ENCODE data around the gene VIPR2.
A peak's percentile ranks its signal among the peaks of the same experiment; 100 is the strongest.

VIPR2 gene

DNA sequence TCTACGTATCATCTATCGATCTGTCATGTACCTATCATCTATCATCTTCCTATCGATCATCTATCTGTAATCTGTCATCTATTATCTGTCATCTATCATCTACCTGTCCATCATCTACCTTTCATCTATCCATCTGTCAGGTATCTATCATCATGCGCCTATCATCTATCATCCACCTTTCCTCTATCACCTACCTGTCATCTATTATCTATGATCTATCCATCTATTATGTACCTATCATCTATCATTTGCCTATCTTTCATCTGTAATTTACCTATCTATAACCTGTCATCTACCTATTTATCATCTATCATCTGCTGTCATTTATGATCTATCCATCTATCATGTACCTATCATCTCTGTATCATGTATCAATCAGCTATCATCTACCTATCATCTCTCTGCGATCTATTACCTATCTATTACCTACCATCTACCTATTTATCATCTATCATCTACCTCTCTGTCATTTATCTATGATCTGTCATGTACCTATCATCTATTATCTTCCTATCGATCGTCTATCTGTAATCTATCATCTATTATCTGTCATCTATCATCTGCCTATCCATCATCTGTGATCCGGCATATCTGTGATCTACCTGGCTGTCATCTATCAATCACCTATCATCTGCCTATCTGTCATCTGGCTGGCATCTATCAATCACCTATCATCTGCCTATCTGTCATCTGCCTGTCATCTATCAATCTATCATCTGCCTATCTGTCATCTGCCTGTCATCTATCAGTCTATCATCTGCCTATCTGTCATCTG lies 1.6 kb upstream of the VIPR2 start:
- H3K9me3 ChIP-seq (ENCODE audit: control insufficient read depth, insufficient read depth, low read depth, low read length): no peaks in the 10 kb centered on the region
- H3K27me3 ChIP-seq (ENCODE audit: control insufficient read depth, insufficient read depth, low read length): peaks cover 69% of the 10 kb centered on the region
- H3K4me1 ChIP-seq (ENCODE audit: control insufficient read depth, insufficient read depth, low read length): peaks cover 19% of the 10 kb centered on the region
- H3K27ac ChIP-seq (ENCODE audit: low read depth, low read length): no peak overlapping the region
- no peak overlapping the region for H3K9ac ChIP-seq (ENCODE audit: low read length)
- H3K4me3 ChIP-seq (ENCODE audit: low read depth, low read length): no peak overlapping the region
- no peaks in the 10 kb centered on the region for H3K36me3 ChIP-seq (ENCODE audit: control insufficient read depth, insufficient read depth, low read length)

DNA sequence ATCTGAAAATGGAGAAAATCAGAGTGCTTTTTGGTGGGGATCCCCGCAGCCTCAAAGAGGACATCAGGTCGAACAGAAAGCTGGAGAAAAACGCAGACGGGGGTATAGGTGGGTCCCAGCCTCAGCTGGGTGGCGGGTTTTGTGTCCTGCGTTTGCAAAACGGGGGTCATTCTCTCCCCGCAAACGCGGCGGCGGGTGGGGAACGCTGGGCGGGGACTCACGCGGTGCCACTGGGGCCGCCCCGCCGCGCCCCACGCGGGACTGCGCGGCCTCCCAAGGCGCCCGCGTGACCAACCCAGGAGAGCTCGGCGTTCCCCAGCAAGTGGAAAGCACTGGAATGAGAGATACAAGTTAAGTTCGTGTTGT lies 806 bp upstream of the VIPR2 start:
- H3K36me3 ChIP-seq (ENCODE audit: control insufficient read depth, insufficient read depth, low read length): no peaks in the 10 kb centered on the region
- H3K4me1 ChIP-seq (ENCODE audit: control insufficient read depth, insufficient read depth, low read length): peaks cover 27% of the 10 kb centered on the region
- peaks cover 71% of the 10 kb centered on the region for H3K27me3 ChIP-seq (ENCODE audit: control insufficient read depth, insufficient read depth, low read length)
- no peaks in the 10 kb centered on the region for H3K9me3 ChIP-seq (ENCODE audit: control insufficient read depth, insufficient read depth, low read depth, low read length)
- no peak overlapping the region for H3K27ac ChIP-seq (ENCODE audit: low read depth, low read length)
- peak overlapping the region; percentile 51 for H3K4me3 ChIP-seq (ENCODE audit: low read depth, low read length)
- H3K9ac ChIP-seq (ENCODE audit: low read length): no peak overlapping the region

DNA sequence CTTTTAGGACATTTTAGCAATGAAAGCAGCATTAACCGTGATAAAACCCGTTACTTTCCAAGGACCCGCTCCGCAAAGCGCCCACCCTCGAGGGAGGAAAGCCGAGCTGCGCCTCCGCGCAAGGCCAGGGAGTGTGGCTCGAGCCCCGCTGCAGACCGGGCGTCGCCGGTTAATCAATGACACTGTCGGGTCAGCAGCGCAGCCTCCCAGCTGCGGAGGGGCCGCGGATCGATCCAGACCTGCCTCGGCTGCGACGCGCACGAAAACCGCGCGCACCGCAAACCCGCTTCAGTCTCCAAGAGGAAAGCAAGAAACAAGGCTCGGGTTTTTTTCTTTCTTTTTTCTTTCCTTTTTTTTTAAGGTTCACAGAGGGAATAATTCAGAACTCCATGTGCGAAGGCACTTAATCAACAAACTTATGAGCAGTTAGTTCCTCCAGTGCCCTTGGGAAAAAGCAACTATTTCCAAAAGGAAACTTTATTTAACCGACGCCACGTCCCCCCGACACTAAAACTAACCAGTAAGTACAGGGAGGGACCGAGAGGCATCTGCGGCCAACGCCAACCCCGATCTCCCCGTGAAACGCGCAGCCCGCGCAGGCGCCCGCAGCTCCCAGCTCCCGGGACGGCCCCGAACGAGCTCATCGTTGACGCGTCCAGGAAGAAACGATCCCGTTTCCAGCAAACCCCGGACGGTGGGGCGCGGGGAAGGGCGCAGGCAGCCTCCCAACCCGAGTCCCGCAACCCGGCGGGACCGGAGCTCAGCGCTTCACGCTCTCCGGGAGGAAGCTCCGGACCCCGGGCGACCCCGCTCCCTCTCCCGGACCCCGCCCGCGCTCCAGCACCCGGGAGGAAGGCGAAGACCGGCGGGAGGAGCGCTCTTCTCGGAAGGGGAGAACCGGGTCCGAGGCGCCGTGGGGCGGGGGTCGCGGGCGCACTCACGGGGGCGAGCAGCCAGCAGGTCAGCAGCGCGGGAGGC lies 598 bp downstream of the VIPR2 start:
- peak overlapping the region; percentile 73 for H3K4me3 ChIP-seq (ENCODE audit: low read depth, low read length)
- H3K4me1 ChIP-seq (ENCODE audit: control insufficient read depth, insufficient read depth, low read length): peaks cover 27% of the 10 kb centered on the region
- H3K36me3 ChIP-seq (ENCODE audit: control insufficient read depth, insufficient read depth, low read length): no peaks in the 10 kb centered on the region
- H3K27me3 ChIP-seq (ENCODE audit: control insufficient read depth, insufficient read depth, low read length): peaks cover 68% of the 10 kb centered on the region
- H3K27ac ChIP-seq (ENCODE audit: low read depth, low read length): no peak overlapping the region
- H3K9me3 ChIP-seq (ENCODE audit: control insufficient read depth, insufficient read depth, low read depth, low read length): no peaks in the 10 kb centered on the region; the same call in 1 of the 2 replicates
- H3K9ac ChIP-seq (ENCODE audit: low read length): no peak overlapping the region

DNA sequence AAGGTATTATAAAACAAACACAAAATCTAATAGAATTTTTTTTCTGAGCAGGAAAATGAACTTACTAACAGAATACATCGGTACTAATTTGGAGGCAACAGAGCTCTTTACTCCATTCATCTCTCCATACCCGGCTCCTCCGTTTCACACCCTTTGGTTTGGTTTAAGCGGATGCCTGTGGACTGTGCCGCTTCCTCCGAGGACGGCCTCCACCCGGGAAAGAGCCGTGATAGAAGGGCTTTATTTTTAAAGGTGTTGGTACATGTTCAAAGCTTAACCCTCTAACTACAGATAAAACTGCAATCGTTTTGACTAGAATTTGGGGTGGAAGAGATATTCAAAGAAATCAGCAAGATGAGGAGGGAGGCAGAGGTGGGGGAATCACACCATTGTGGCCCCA lies 1.9 kb downstream of the VIPR2 start:
- Histone ChIP-seq H3K9ac (ENCODE audit: low read length) (no peak overlapping the region), H3K36me3 (ENCODE audit: control insufficient read depth, insufficient read depth, low read length) (no peaks in the 10 kb centered on the region), H3K4me1 (ENCODE audit: control insufficient read depth, insufficient read depth, low read length) (peaks cover 27% of the 10 kb centered on the region), H3K27me3 (ENCODE audit: control insufficient read depth, insufficient read depth, low read length) (peaks cover 60% of the 10 kb centered on the region), H3K4me3 (ENCODE audit: low read depth, low read length) (no peak overlapping the region), H3K9me3 (ENCODE audit: control insufficient read depth, insufficient read depth, low read depth, low read length) (no peaks in the 10 kb centered on the region; the same call in 1 of the 2 replicates), H3K27ac (ENCODE audit: low read depth, low read length) (no peak overlapping the region)

DNA sequence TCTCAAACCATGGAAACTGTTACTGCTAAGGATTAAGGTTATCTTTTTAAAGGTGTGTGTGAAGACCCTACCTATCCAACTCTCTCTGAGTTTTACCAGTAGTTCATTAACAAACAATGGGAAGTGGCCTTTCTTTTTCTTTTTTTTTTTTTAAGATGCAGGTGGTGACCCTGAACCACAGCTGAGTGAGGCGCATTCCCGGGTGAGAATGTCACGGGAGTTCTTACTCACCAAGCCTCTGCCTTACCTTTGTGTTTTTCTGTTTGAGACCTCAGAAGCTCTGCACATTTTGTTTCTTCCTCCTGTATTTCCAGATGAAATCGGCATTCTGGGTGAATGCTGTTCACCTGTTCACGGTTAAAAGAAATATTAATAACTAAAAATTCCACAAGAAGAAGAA lies 2.5 kb downstream of the VIPR2 start:
- H3K36me3 ChIP-seq (ENCODE audit: control insufficient read depth, insufficient read depth, low read length): no peaks in the 10 kb centered on the region
- H3K27ac ChIP-seq (ENCODE audit: low read depth, low read length): no peak overlapping the region
- H3K9me3 ChIP-seq (ENCODE audit: control insufficient read depth, insufficient read depth, low read depth, low read length): no peaks in the 10 kb centered on the region; the same call in 1 of the 2 replicates
- no peak overlapping the region for H3K4me3 ChIP-seq (ENCODE audit: low read depth, low read length)
- no peak overlapping the region for H3K9ac ChIP-seq (ENCODE audit: low read length)
- peaks cover 27% of the 10 kb centered on the region for H3K4me1 ChIP-seq (ENCODE audit: control insufficient read depth, insufficient read depth, low read length)
- peaks cover 54% of the 10 kb centered on the region for H3K27me3 ChIP-seq (ENCODE audit: control insufficient read depth, insufficient read depth, low read length)

DNA sequence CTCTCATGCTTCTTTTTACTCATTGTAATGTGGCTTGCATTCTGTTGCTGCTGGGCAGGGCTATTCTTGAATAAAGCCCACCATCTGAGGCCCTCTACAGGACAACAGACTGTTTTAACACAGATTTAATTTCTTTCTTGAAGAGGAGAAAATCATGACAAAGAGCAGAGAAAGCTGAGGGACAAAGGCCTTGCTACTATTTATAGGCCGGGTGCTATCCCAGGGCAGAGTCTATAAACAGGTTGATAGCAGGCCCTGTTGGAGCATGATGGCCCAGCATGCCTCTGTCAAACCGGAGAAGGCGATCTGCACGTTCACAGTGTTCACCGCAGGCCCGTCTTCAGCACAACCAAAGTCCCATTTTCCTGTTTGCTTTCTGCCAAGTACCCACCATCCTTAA lies 3.0 kb downstream of the VIPR2 start:
- peaks cover 27% of the 10 kb centered on the region for H3K4me1 ChIP-seq (ENCODE audit: control insufficient read depth, insufficient read depth, low read length)
- H3K36me3 ChIP-seq (ENCODE audit: control insufficient read depth, insufficient read depth, low read length): no peaks in the 10 kb centered on the region
- peaks cover 50% of the 10 kb centered on the region for H3K27me3 ChIP-seq (ENCODE audit: control insufficient read depth, insufficient read depth, low read length)
- no peak overlapping the region for H3K27ac ChIP-seq (ENCODE audit: low read depth, low read length)
- no peak overlapping the region for H3K4me3 ChIP-seq (ENCODE audit: low read depth, low read length)
- H3K9me3 ChIP-seq (ENCODE audit: control insufficient read depth, insufficient read depth, low read depth, low read length): no peaks in the 10 kb centered on the region; the same call in 1 of the 2 replicates
- H3K9ac ChIP-seq (ENCODE audit: low read length): no peak overlapping the region

DNA sequence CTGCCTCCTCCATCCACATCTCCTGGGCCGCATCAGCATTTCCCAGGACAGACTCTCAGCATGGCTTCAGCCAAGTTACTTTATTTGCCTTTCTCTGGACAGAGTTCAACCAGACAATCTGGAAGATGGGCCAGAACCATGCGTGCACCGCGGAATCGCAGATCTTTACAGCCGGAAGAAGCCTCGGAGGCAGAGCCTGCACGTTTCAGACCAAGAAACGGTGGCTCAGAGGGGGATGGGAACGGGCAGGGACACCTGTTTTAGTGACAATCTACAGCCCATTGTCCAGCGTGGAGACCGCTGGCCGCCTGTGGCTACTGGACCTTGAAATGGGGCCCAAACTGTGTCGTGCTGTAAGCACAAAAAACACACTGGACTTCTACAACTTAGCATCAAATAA lies 3.5 kb downstream of the VIPR2 start:
- peaks cover 27% of the 10 kb centered on the region for H3K4me1 ChIP-seq (ENCODE audit: control insufficient read depth, insufficient read depth, low read length)
- no peaks in the 10 kb centered on the region for H3K36me3 ChIP-seq (ENCODE audit: control insufficient read depth, insufficient read depth, low read length)
- peaks cover 45% of the 10 kb centered on the region for H3K27me3 ChIP-seq (ENCODE audit: control insufficient read depth, insufficient read depth, low read length)
- H3K9ac ChIP-seq (ENCODE audit: low read length): no peak overlapping the region
- H3K9me3 ChIP-seq (ENCODE audit: control insufficient read depth, insufficient read depth, low read depth, low read length): no peaks in the 10 kb centered on the region; the same call in 1 of the 2 replicates
- H3K27ac ChIP-seq (ENCODE audit: low read depth, low read length): no peak overlapping the region
- no peak overlapping the region for H3K4me3 ChIP-seq (ENCODE audit: low read depth, low read length)

DNA sequence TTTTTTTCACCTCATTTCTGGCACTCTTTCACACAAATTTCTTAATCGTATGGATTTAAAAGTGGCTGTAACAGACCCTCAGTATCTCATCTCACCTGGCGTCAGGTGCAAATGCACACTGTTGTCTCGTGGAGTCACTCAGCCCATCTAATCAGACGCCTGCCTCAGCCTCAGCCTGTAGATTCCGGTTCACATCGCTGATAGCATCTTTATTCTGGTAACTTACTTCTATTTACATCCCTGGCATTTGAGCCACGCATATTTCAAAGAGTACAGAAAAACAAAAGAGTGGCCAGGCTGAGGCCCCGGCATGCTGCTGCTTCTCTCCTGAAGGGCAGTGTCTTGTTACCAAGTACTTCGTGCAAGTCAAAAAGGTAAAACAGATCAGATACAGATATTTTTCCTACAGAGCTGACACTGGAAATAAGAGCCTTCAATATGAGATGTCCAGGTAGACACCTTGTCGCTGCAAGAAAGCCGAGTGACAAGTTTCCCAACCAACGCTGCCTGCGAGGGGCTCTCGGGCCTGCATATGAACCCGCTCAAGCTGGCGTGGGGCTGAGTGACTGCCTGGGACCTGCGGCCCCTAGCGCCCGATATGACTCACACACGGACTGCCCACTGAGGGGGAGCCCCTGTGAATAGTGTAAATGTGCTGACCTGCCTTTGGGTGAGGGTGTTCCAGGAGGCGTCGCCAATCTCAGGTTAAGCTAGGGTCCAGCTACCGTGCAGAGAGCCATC lies 4.3 kb downstream of the VIPR2 start:
- peaks cover 37% of the 10 kb centered on the region for H3K27me3 ChIP-seq (ENCODE audit: control insufficient read depth, insufficient read depth, low read length)

DNA sequence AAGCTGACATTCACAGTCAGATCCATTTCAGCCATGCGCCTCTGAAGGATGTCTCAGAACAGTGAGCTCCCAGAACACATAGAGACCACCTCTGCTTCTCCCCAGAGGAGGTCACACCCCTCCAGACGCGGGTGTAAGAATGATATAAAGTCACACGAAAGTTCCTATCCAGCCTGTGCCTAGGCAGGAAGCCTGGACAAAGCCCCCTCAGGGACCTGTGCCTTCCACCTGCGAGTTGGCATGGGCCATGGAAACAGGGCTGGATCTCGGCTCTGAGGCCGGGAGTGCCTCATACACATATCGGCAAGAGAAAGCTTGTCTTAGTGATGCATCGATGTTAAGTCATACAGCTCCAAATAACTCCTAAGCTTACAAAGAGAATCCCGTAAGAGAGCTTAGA lies 5.0 kb downstream of the VIPR2 start:
- peaks cover 31% of the 10 kb centered on the region for H3K27me3 ChIP-seq (ENCODE audit: control insufficient read depth, insufficient read depth, low read length)
- no peaks in the 10 kb centered on the region; the same call in 1 of the 2 replicates for H3K9me3 ChIP-seq (ENCODE audit: control insufficient read depth, insufficient read depth, low read depth, low read length)
- H3K36me3 ChIP-seq (ENCODE audit: control insufficient read depth, insufficient read depth, low read length): no peaks in the 10 kb centered on the region
- no peak overlapping the region for H3K9ac ChIP-seq (ENCODE audit: low read length)
- peaks cover 27% of the 10 kb centered on the region for H3K4me1 ChIP-seq (ENCODE audit: control insufficient read depth, insufficient read depth, low read length)
- no peak overlapping the region for H3K27ac ChIP-seq (ENCODE audit: low read depth, low read length)
- H3K4me3 ChIP-seq (ENCODE audit: low read depth, low read length): no peak overlapping the region

More for the DNA sequence above, 4.3 kb downstream of the VIPR2 start:
- H3K36me3 ChIP-seq (ENCODE audit: control insufficient read depth, insufficient read depth, low read length): no peaks in the 10 kb centered on the region
- H3K4me1 ChIP-seq (ENCODE audit: control insufficient read depth, insufficient read depth, low read length): peaks cover 27% of the 10 kb centered on the region
- no peaks in the 10 kb centered on the region; the same call in 1 of the 2 replicates for H3K9me3 ChIP-seq (ENCODE audit: control insufficient read depth, insufficient read depth, low read depth, low read length)
- no peak overlapping the region for H3K9ac ChIP-seq (ENCODE audit: low read length)
- H3K27ac ChIP-seq (ENCODE audit: low read depth, low read length): no peak overlapping the region
- no peak overlapping the region for H3K4me3 ChIP-seq (ENCODE audit: low read depth, low read length)

DNA sequence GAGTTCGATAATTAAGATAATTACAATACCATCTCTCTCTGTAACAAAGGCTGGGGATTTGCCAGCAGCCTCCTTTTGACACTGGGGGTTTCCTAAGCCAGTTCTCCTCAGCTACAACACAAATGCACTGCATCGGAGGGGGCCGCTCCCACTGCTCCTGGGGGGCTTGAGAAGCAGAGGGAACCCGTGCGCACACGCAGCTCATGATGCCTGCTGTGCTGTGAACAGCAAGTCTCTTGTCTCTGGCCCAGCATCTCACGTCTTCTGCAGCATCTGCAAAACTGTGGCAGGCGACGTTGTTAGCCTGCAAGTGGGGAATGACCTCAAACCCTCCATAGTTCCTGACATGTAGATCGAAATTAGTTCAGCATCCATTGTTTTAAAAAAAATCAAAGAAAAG lies 5.5 kb downstream of the VIPR2 start:
- no peak overlapping the region for H3K9ac ChIP-seq (ENCODE audit: low read length)
- H3K4me1 ChIP-seq (ENCODE audit: control insufficient read depth, insufficient read depth, low read length): peaks cover 27% of the 10 kb centered on the region
- H3K9me3 ChIP-seq (ENCODE audit: control insufficient read depth, insufficient read depth, low read depth, low read length): no peaks in the 10 kb centered on the region; the same call in 1 of the 2 replicates
- no peak overlapping the region for H3K27ac ChIP-seq (ENCODE audit: low read depth, low read length)
- peaks cover 27% of the 10 kb centered on the region for H3K27me3 ChIP-seq (ENCODE audit: control insufficient read depth, insufficient read depth, low read length)
- no peak overlapping the region for H3K4me3 ChIP-seq (ENCODE audit: low read depth, low read length)
- no peaks in the 10 kb centered on the region for H3K36me3 ChIP-seq (ENCODE audit: control insufficient read depth, insufficient read depth, low read length)

Data from HUES6 (cell line).